ENCODE data around the gene TSEN15.

GRCh38 chr1:184101571-184101970 lies 50.0 kb downstream of the TSEN15 start:
- TF ChIP-seq CTCF (tag by site-specific recombination; IDR thresholded peaks at IDR 0.05) (no peak), SP2 (tag by site-specific recombination; IDR thresholded peaks at IDR 0.05) (no peak), ZNF140 (tag by site-specific recombination; IDR thresholded peaks at IDR 0.05) (no peak), ZNF488 (tag by site-specific recombination; IDR thresholded peaks at IDR 0.05) (no peak), ZNF416 (tag by site-specific recombination; IDR thresholded peaks at IDR 0.05) (no peak), ZNF16 (tag by site-specific recombination; IDR thresholded peaks at IDR 0.05; ENCODE audit: low read depth) (no peak), ZFP37 (tag by site-specific recombination; IDR thresholded peaks at IDR 0.05) (no peak), ZNF132 (tag by site-specific recombination; IDR thresholded peaks at IDR 0.05; ENCODE audit: borderline replicate concordance) (no peak), KLF7 (tag by site-specific recombination; IDR thresholded peaks at IDR 0.05; ENCODE audit: borderline replicate concordance) (no peak)

Data from HEK293 (cell line).